Measurements from ENCODE around the gene C1GALT1. TPM values are rescaled to one million over a fixed set of nuclear protein-coding genes. Genes with fewer than 3 reads are reported as not detected.

C1GALT1 gene
- total RNA-seq, 1 donor from 2014 or later = 29.0 TPM

GRCh38 chr7:7216279-7216678 lies 33.9 kb downstream of the C1GALT1 start:
- intact Hi-C loops (cut with DNase I) = no loop called here
- Histone ChIP-seq H3K27ac (no peak overlapping the region), H3K4me3 (no peak overlapping the region), H3K4me1 (peaks cover 9% of the 10 kb centered on the region), H3K27me3 (no peaks in the 10 kb centered on the region), H3K36me3 (peaks cover 0 to 4% of the 10 kb centered on the region in 2 donors), H3K9me3 (no peaks in the 10 kb centered on the region)
- DNase-seq (ENCODE audit: extremely low spot score in 2 of 2) = no peak
- no peak for TF ChIP-seq POLR2AphosphoS5 (IDR thresholded peaks at IDR 0.05; ENCODE audit: insufficient read depth in 1 of 2, low read depth in 1 of 2)

GRCh38 chr7:7219216-7219615 lies 36.9 kb downstream of the C1GALT1 start:
- intact Hi-C loops (cut with DNase I) = no loop called here
- no peak for DNase-seq (ENCODE audit: extremely low spot score in 2 of 2)
- no peaks in the 10 kb centered on the region for H3K27me3 ChIP-seq
- TF ChIP-seq CTCF (IDR thresholded peaks at IDR 0.05) (no peak), POLR2A (IDR thresholded peaks at IDR 0.05) (no peak), POLR2AphosphoS5 (IDR thresholded peaks at IDR 0.05; ENCODE audit: insufficient read depth in 1 of 2, low read depth in 1 of 2) (no peak)
- no peaks in the 10 kb centered on the region for H3K9me3 ChIP-seq
- H3K36me3 ChIP-seq = peaks cover 0 to 4% of the 10 kb centered on the region in 2 donors
- no peak overlapping the region for H3K4me3 ChIP-seq
- H3K4me1 ChIP-seq = peaks cover 20% of the 10 kb centered on the region
- H3K27ac ChIP-seq = no peak overlapping the region

- Histone ChIP-seq H3K36me3 (peaks cover 0 to 4% of the 10 kb centered on the region in 2 donors), H3K4me1 (peaks cover 20% of the 10 kb centered on the region), H3K27ac (no peak overlapping the region), H3K9me3 (no peaks in the 10 kb centered on the region), H3K4me3 (no peak overlapping the region), H3K27me3 (no peaks in the 10 kb centered on the region)
- DNase-seq (ENCODE audit: extremely low spot score in 2 of 2) = no peak
- no peak for TF ChIP-seq POLR2A (IDR thresholded peaks at IDR 0.05)
- TF ChIP-seq POLR2AphosphoS5 (IDR thresholded peaks at IDR 0.05; ENCODE audit: insufficient read depth in 1 of 2, low read depth in 1 of 2) = no peak
- TF ChIP-seq CTCF (IDR thresholded peaks at IDR 0.05) = no peak
- intact Hi-C loops (cut with DNase I) = no loop called here
These were observed 38.5 kb downstream of the C1GALT1 start for GRCh38 chr7:7220821-7221220.

GRCh38 chr7:7221599-7222038 lies 39.3 kb downstream of the C1GALT1 start:
- TF ChIP-seq POLR2AphosphoS5 (IDR thresholded peaks at IDR 0.05; ENCODE audit: insufficient read depth in 1 of 2, low read depth in 1 of 2) = peak in 1 of 2 donors; percentile 14
- TF ChIP-seq POLR2A (IDR thresholded peaks at IDR 0.05) = no peak
- H3K36me3 ChIP-seq = peaks cover 0 to 4% of the 10 kb centered on the region in 2 donors
- no peaks in the 10 kb centered on the region for H3K9me3 ChIP-seq
- no peak for DNase-seq (ENCODE audit: extremely low spot score in 2 of 2)
- no peak overlapping the region for H3K4me3 ChIP-seq
- H3K4me1 ChIP-seq = peaks cover 20% of the 10 kb centered on the region
- H3K27me3 ChIP-seq = no peaks in the 10 kb centered on the region
- H3K27ac ChIP-seq = no peak overlapping the region
- intact Hi-C loops (cut with DNase I) = no loop called here

- intact Hi-C loops (cut with DNase I) = no loop called here
- DNase-seq (ENCODE audit: extremely low spot score in 2 of 2) = no peak
- no peaks in the 10 kb centered on the region for H3K27me3 ChIP-seq
- H3K4me1 ChIP-seq = peaks cover 20% of the 10 kb centered on the region
- TF ChIP-seq POLR2AphosphoS5 (IDR thresholded peaks at IDR 0.05; ENCODE audit: insufficient read depth in 1 of 2, low read depth in 1 of 2) = no peak
- peaks cover 0 to 4% of the 10 kb centered on the region in 2 donors for H3K36me3 ChIP-seq
- no peak overlapping the region for H3K4me3 ChIP-seq
- no peak overlapping the region for H3K27ac ChIP-seq
- no peaks in the 10 kb centered on the region for H3K9me3 ChIP-seq
These were observed 40.9 kb downstream of the C1GALT1 start for GRCh38 chr7:7223250-7223649.

GRCh38 chr7:7226407-7226806 lies 44.1 kb downstream of the C1GALT1 start:
- Histone ChIP-seq H3K27me3 (no peaks in the 10 kb centered on the region), H3K4me3 (no peak overlapping the region), H3K4me1 (peaks cover 10% of the 10 kb centered on the region), H3K36me3 (no peaks in the 10 kb centered on the region), H3K27ac (no peak overlapping the region), H3K9me3 (peaks cover 4% of the 10 kb centered on the region)
- no peak for TF ChIP-seq CTCF (IDR thresholded peaks at IDR 0.05)
- TF ChIP-seq POLR2AphosphoS5 (IDR thresholded peaks at IDR 0.05; ENCODE audit: insufficient read depth in 1 of 2, low read depth in 1 of 2) = no peak
- no peak for DNase-seq (ENCODE audit: extremely low spot score in 2 of 2)
- intact Hi-C loops (cut with DNase I) = no loop called here

Data from vagina (tissue), 2 donors.